Uterus (tissue), 2 donors: Measurements from ENCODE around the gene GUCY2C.

Experiments used
- CTCF ChIP-seq, 4 experiments: fragments of 200-600 bp in 2 of 4; fragments of 450-650 bp in 2 of 4; sonication (generic) in 2 of 4; IDR thresholded peaks; one replicate each; pipeline ENCODE4 v1.5.1; 2016 to 2019; ENCODE audit warnings: antibody characterized with exemption in 4 of 4, mild to moderate bottlenecking in 2 of 4, moderate library complexity in 1 of 4
- POLR2A ChIP-seq, 2 donors: fragments of 450-650 bp; IDR thresholded peaks; one replicate each; pipeline ENCODE4 v1.6.1; 2016; ENCODE audit warnings: antibody characterized with exemption in 2 of 2, mild to moderate bottlenecking in 1 of 2, moderate library complexity in 1 of 2

DNA sequence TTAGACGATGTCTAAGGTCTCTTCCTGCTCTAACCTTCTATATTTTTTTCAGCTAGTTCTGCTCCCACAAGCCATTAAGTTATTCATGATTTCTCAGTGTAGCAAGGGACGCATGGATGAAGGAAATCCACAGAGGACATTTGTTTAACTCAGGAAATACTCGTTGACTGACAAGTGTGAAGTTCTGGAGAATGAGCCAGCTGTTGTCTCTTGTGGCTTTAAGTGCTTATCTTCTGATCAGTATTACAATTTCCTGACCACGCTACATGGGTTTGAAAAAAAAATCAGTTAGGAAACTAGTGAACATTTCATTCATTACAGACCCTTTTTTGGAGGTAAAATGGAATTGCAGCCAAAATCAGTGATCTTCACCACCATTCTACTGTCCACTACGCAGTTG lies 53.1 kb downstream of the GUCY2C start:
- TF ChIP-seq CTCF (IDR thresholded peaks at IDR 0.05) (no peak), POLR2A (IDR thresholded peaks at IDR 0.05) (no peak)
